ENCODE results near the gene PFN4.
"Not testable (repeated sequence)": the region's sequence is repeated elsewhere in the genome, so short reads cannot be mapped to it uniquely, and the experiment has no call there.

The PFN4 gene
- 0 to 0.07 reads per million in 2 donors for total RNA-seq

- peak; percentile 22 for DNase-seq
Measured at GRCh38 chr2:24123195-24123921, at the start of gene PFN4, which contains the start of gene FAM228B. PFN4 (minus strand) TSS chr2:24123334; CDS start chr2:24122535, 799 bp downstream. FAM228B (plus strand) TSS chr2:24123469; CDS start chr2:24124362, 893 bp downstream.

GRCh38 chr2:24169023-24169422, 45.9 kb upstream of the PFN4 start:
- no peak for DNase-seq

- peak; percentile 5 for DNase-seq
Measured at GRCh38 chr2:24164416-24164973, 41.4 kb upstream of the PFN4 start.

GRCh38 chr2:24163601-24164000, 40.5 kb upstream of the PFN4 start:
- no peak for DNase-seq

- no peak for DNase-seq
Measured at GRCh38 chr2:24163186-24163585, 40.1 kb upstream of the PFN4 start.

- DNase-seq = no peak
Measured at GRCh38 chr2:24162494-24162893, 39.4 kb upstream of the PFN4 start.

GRCh38 chr2:24160761-24161160, 37.6 kb upstream of the PFN4 start:
- no peak for DNase-seq

- DNase-seq = no peak
Measured at GRCh38 chr2:24159708-24160107, 36.6 kb upstream of the PFN4 start.

GRCh38 chr2:24158131-24158530, 35.0 kb upstream of the PFN4 start:
- no peak for DNase-seq

- DNase-seq = no peak
Measured at GRCh38 chr2:24153478-24153877, 30.3 kb upstream of the PFN4 start.

GRCh38 chr2:24152413-24153197, 29.5 kb upstream of the PFN4 start:
- DNase-seq = no peak

GRCh38 chr2:24147364-24147763, 24.2 kb upstream of the PFN4 start:
- DNase-seq = no peak

- not testable (repeated sequence) for DNase-seq
Measured at GRCh38 chr2:24140305-24140704, 17.2 kb upstream of the PFN4 start.

GRCh38 chr2:24132543-24132942, 9.4 kb upstream of the PFN4 start:
- DNase-seq = no peak

- no peak for DNase-seq
Measured at GRCh38 chr2:24125956-24126355, 2.8 kb upstream of the PFN4 start.

- no peak for DNase-seq
Measured at GRCh38 chr2:24123922-24124580, 917 bp upstream of the PFN4 start.

- no peak for DNase-seq
Measured at GRCh38 chr2:24122366-24123194, 554 bp downstream of the PFN4 start.

- DNase-seq = no peak
Measured at GRCh38 chr2:24121469-24121868, 1.7 kb downstream of the PFN4 start.

- no peak for DNase-seq
Measured at GRCh38 chr2:24121066-24121465, 2.1 kb downstream of the PFN4 start.

GRCh38 chr2:24117902-24118301, 5.2 kb downstream of the PFN4 start:
- DNase-seq = no peak

GRCh38 chr2:24115057-24115456, 8.1 kb downstream of the PFN4 start:
- no peak for DNase-seq

GRCh38 chr2:24111407-24111901, 11.7 kb downstream of the PFN4 start:
- DNase-seq = no peak
